HG03039 (cell line): ENCODE data around the gene NANOS2.

ENCODE experiments used
- ATAC-seq: cut with Tn5 transposase; IDR thresholded peaks from one replicate; pipeline ENCODE4 v1.9.1; 2021; ENCODE audit warnings: mild to moderate bottlenecking, moderate library complexity; ENCODE audit not compliant: unreplicated experiment

Gene NANOS2

GRCh38 chr19:45929247-45929646 is 14.7 kb upstream of the NANOS2 start:
- no peak for ATAC-seq

- no peak for ATAC-seq
These were observed 13.1 kb upstream of the NANOS2 start for GRCh38 chr19:45927565-45928261.

- no peak for ATAC-seq
These were observed 10.4 kb upstream of the NANOS2 start for GRCh38 chr19:45924891-45925447.

- no peak for ATAC-seq
These were observed 7.7 kb upstream of the NANOS2 start for GRCh38 chr19:45922281-45922680.

GRCh38 chr19:45920458-45920857 is 5.9 kb upstream of the NANOS2 start:
- no peak for ATAC-seq

- no peak for ATAC-seq
These were observed 5.1 kb upstream of the NANOS2 start for GRCh38 chr19:45919678-45920077.

- no peak for ATAC-seq
These were observed 4.1 kb upstream of the NANOS2 start for GRCh38 chr19:45918721-45919120.

- ATAC-seq, result no peak
These were observed 3.0 kb upstream of the NANOS2 start for GRCh38 chr19:45917421-45918091.

- no peak for ATAC-seq
These were observed 3.3 kb downstream of the NANOS2 start for GRCh38 chr19:45911291-45911690.

- no peak for ATAC-seq
These were observed 5.6 kb downstream of the NANOS2 start for GRCh38 chr19:45908956-45909355.

GRCh38 chr19:45906221-45906620 is 8.4 kb downstream of the NANOS2 start:
- no peak for ATAC-seq

- no peak for ATAC-seq
These were observed 9.6 kb downstream of the NANOS2 start for GRCh38 chr19:45905011-45905410.

GRCh38 chr19:45902651-45903625 is 11.6 kb downstream of the NANOS2 start:
- ATAC-seq, result peak; percentile 79

- no peak for ATAC-seq
These were observed 12.5 kb downstream of the NANOS2 start, which contains the start of gene MYPOP for GRCh38 chr19:45901912-45902650. MYPOP (minus strand) TSS chr19:45902613; CDS start chr19:45901773, 840 bp downstream.

GRCh38 chr19:45901432-45901911 is 13.1 kb downstream of the NANOS2 start:
- no peak for ATAC-seq

GRCh38 chr19:45900738-45901431 is 13.7 kb downstream of the NANOS2 start:
- ATAC-seq, result no peak

- no peak for ATAC-seq
These were observed 14.5 kb downstream of the NANOS2 start for GRCh38 chr19:45899919-45900589.

GRCh38 chr19:45899253-45899652 is 15.3 kb downstream of the NANOS2 start:
- no peak for ATAC-seq

GRCh38 chr19:45897261-45897812 is 17.2 kb downstream of the NANOS2 start:
- ATAC-seq, result no peak
